Right kidney (tissue), 1 donor: ENCODE measurements around the gene FOXN4.

ENCODE experiments used
- DNase-seq: peaks from one replicate; pipeline ENCODE4 v3.0.0-alpha.2; 2016

The FOXN4 gene

DNA sequence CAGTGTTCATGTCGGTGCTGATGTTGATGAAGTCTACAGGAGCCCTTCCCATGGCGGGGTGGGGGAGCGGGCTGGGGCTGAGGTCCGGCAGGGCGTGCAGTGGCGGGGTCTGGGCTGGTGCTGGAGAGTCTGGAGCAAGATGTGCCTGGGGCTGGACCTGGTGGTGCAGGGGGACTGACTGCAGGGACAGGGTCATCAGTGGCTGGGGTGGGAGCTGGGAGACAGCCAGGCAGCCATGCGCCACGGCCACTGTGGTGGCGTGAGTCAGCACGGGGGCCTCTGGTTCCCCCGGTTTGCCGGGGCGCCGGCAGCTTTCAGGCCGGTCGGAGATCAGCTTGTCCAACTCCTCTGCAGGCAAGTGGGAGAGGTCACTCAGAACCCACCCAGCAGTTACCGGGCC lies 27.6 kb downstream of the FOXN4 start:
- DNase-seq: no peak

DNA sequence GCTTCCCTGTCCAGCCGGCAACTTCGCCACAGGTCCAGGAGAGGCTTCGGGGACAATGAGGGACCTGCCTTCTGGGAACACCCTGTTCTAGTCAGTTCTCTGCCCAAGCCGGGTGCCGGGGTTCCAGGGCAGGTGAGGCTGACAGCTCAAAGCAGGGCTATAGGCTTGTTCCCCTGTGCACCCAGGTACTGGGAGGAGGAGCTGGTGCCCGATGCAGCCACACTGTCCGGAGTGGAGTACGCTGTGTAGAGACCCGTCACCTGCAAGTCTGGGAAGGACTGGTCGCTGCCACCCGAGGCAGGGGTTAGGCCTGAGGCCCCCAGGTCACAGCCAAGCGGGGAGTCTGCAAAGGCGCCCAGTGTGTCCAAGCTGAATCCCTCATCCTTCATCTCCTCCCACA lies 29.6 kb downstream of the FOXN4 start:
- DNase-seq: no peak

DNA sequence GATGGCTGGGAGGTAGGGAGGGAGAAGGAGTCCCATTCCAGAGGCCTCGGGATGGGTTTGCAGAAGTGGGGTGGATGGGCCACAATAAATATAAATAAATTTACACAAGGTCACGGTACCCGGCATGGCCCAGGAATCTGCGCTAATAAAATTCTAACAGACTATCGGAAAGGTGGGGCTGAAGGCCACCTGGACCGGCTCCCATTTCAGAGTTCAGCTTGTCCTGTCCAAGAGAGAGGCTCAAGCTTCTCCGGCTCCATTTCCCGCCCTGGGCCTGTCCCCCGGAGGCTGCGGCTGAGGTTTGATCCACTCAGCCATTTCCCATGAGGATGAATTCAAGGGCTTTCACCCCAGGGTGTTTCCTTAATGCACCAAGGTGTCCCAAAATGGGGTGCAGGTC lies 30.2 kb downstream of the FOXN4 start:
- no peak for DNase-seq

DNA sequence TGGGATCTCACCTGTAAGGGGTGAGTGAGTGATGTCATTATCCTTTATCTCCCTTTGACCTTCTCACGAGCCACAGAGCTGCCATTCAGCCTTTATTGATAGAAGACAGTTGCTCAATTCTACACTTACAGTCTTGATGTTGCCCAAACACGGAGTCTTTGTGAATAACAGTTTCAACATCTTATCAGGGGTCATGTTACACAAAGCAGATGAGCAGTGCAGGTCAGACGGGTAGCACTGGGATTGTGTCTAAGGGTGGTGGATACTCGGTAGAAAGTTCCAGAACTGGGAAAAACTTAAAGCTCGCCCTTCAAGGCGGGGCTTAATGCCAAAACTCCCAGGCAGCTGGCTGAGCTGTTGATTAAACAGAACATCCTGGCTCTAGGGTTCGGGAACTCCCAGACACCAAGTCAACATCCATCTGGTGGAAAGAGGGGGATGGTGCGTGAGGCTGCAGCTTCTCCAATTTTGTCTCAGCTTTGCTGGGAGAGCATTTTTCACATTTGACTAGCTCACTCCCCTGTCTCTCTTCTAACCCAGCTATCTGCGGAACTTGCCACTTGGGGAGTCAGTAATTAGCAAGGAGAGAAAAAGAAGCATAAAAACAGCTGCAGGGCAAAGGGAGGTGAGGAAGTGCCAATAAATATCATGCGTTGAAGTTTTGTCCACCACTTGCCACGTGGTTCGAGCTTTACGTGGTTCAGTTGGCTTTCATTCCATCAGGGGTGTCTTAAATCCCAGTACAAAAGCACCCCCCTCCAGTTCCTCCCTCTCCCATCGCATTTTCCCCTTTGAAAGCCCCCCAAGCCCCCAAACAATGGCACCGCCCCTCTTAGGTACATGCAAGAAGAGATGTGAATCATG lies 31.0 kb downstream of the FOXN4 start:
- DNase-seq: no peak

DNA sequence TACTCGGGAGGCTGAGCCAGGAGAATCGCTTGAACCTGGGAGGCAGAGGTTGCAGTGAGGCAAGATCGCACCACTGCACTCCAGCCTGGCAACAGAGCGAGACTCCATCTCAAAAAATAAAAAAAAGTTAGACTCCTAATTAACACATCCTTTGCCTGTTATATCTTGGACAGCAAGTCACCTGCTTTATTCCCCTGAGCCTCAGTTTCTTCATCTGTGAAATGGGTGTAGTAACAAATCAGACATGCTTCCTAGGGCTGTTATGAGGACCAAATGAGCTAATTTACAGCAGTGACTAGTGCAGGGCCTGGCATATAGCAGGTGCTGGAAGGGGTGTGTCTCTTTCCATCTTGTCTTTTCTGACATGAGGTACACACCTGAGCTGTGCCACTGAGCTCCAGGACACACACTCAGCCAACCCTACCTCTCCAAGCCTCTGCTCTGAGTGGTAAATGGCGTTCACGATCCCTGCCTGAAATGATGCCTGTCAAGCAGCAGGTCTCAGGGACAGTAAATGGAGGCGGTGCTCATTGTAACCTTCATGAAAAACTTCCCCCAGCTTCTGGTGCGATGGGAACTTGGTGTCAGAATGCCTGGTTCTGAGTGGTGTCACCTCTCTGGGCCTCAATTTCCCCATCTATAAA lies 31.7 kb downstream of the FOXN4 start:
- no peak for DNase-seq

DNA sequence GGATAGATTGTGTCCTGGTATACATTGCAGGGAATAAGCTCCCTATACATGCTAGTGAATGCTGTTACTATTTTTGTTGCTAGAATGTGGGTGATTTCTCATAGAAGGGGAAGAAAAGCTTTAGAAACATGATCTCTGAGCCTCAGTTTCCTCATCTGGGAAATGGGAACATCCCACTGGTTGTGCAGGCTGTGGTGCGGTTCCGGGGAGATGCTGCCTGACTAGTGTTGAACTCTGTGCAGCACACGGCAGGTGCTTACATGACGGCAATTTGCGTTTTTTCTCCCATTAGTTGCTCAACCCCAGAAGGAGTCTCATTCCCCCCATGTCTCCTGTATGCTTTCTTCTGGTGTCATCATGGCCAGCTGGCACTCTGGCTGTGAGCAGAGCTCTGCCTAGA lies 32.9 kb downstream of the FOXN4 start:
- DNase-seq: no peak

DNA sequence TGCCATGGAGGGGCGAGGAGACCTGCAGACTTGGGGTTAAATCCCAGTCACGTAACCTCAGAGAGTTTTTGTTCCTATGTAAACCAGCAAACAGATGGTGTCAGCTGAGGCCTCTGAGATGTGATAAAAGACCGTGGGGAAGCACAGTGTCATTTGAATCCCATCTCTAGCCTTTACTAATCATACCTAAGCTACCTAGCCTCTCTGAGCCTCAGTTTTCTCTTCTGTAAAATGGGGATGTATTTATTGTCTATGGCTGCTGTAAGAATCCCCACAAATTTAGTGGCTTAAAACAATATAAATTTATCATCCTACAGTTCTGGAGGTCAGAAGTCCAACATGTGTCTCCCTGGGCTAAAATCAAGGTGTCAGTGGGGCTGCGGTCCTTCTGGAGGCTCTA lies 33.9 kb downstream of the FOXN4 start:
- no peak for DNase-seq

DNA sequence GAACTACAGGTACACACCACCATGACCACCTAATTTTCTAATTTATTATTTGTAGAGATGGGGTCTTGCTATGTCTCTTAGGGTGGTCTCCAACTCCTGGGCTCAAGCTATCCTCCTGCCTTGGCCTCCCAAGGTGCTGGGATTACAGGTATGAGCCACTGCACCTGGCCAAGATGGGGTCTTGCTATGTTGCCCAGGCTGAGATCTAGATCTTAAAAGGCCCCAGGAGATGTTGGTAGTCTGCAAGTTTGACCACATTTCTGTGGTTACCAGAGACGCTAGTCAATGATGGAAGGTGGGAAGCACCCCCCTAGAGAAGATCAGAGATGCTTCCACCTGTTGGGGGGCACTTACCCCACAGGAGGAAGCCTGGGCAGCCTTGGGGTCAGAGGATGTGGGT lies 34.7 kb downstream of the FOXN4 start:
- no peak for DNase-seq

DNA sequence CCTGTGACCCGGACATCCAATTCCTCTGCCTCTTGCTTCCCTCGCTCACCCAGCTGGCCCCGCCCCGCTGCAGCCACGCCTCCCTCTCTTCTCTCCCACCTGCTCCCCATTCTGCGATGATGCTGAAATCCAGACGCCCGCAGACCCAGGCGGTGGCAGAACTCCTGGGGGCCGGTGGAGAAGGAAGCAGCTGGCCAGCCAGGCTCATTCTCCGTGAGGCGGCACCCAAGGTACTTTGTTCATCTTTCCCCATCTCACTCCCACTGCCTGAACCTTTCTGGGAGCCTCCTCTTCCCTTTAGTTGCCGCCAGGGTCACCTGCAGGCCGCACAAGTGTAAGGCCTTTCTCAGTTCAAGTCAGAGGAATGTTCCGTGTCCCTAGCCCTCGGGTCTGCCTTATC lies 35.7 kb downstream of the FOXN4 start:
- no peak for DNase-seq

DNA sequence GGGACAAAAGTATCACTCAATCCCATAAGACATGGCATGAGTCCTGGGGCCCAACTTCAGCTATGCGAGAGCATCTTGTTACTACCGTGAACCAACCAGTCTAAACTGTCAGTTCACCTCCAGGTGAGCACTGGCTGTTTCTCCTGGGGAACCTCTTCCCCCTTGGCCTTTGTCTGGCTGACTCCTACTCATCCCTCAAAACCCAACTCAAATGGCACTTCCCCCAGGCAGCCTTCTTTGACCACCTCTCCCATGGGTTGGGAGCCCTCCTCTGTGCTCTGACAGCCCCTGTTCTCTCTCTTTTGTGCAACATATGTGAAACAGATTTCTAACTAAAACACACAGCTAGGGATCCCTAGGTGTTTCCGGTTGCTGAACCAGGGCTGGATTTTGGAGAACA lies 37.7 kb downstream of the FOXN4 start:
- no peak for DNase-seq

DNA sequence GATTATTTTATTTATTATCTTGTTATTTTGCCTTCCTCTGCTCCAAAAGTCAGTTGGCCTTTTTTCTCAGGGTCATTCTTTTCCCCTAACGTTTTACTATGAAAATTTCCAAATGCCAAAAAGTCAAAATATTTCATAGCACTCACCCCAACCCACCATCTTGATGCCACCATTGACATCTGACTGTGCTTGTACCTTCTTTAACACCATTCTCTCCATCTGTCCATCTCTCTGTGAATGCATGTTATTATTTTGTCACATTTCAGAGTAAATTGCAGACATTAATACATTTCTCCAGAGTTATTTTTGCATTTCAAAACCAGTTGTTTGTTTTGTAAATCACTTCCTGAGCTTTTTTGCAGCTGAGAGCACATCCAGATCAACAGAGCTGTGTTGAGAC lies 38.6 kb downstream of the FOXN4 start:
- no peak for DNase-seq

DNA sequence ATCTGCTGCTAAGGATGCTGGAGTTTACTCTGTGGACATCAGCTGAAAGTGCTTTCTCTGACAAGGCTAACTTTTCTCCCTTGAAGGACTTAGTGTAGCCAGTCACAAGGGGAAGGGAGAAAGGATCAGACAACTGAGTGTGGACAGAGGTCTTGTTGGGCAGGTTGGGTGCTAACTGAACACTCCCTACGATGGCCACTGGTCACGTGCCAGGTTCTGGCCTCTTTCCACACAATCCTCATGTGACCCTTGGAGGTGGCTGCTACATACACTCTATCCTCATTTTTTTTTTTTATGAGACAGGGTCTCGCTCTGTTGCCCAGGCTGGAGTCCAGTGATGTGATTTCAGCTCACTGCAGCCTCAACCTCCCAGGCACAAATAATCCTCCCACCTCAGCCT lies 39.7 kb downstream of the FOXN4 start:
- no peak for DNase-seq

DNA sequence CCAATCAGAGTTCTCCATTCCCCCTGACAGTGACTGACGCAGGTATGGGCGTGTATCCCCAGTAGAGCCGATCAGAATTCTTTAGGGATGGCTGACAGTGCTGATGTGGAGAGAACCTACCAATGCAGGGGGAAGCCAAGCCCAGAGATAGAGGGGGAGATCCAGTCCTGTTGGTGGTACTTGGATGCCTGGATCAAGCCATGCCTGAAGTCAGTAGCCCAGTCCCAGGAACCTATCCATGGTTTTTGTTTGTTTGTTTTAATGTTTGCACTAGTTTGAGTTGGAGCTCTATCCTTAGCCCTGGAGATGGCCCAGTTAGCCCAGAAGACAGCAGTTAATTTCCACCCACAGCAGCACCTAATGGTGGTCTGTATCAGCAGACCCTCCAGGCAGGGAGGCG lies 40.2 kb downstream of the FOXN4 start:
- no peak for DNase-seq

DNA sequence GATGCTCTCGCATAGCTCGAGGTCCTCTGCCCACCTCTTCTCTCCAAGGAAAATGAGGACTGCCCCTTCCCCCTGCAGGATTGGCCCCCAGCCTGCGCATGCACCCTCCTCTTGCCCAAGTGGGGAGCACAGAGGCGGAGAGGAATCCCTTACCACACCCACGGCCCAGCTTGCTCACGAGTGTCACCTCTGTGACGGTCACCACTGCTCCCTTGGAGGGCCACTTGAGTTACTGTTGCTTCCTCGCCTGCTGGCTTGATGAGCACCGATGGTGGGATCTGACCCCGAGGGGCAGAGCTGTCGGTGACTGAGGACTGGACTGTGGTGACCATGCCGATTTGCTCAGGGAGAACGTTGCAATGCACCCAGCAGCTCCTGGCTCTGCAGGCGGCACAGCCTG lies 41.7 kb downstream of the FOXN4 start:
- DNase-seq: no peak

DNA sequence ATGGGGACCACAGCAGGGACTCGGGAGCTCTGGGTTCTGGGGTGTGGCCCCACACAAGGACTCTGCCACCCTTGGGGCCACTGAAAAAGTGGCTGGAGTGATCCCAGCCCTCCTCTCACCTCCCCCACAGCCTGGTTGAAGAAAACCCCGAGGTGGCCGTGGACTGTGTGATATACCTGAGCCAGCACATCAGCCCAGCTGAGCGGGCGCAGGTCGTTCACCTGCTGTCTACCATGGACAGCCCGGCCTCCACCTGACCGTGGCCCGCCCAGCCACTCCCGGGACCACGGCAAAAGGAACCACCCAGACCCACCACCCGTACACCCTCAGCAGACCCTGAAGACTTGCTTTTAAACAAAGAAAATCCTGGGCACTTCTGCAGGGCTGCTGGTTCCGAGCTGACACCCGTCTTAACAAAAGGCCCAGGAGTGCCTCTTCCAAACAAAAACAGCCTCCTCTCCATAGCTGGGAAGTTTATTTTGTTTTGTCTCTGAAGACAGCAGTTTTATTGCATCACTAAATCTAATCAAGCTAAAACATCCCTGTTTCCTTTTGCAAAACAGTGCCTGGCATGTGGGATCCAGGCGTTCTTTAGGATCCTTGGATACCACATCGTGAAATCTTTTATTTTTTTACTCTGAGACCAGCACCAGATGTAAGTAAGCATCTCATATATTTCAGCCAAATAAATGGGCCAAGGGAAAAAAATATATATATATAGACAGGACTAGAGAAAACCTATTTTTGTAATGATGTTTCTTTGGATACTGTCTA lies 42.8 kb downstream of the FOXN4 start:
- no peak for DNase-seq

DNA sequence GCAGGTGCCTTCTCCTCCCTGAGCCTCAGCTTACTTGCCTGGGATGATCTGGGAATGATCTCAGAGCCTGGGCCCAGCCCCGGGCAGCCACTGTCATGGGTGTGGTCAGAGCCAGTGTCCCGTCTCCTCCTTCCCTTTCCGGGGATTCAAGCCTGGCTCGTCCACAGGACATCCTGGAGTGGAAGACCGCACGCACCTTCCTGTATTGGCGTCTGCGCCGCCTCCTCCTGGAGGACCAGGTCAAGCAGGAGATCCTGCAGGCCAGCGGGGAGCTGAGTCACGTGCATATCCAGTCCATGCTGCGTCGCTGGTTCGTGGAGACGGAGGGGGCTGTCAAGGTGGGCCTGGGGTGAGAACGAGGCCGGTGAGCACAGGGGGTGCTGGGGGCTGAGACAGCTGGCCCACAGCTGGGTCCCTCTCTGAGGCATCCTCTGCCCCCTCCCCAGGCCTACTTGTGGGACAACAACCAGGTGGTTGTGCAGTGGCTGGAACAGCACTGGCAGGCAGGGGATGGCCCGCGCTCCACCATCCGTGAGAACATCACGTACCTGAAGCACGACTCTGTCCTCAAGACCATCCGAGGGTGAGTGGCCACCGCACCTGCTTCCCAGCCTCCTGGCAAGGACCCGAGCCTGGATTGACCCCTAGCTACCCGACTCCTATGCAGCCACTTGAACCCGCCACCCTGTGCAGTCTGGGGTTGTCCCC lies 44.0 kb downstream of the FOXN4 start:
- no peak for DNase-seq

DNA sequence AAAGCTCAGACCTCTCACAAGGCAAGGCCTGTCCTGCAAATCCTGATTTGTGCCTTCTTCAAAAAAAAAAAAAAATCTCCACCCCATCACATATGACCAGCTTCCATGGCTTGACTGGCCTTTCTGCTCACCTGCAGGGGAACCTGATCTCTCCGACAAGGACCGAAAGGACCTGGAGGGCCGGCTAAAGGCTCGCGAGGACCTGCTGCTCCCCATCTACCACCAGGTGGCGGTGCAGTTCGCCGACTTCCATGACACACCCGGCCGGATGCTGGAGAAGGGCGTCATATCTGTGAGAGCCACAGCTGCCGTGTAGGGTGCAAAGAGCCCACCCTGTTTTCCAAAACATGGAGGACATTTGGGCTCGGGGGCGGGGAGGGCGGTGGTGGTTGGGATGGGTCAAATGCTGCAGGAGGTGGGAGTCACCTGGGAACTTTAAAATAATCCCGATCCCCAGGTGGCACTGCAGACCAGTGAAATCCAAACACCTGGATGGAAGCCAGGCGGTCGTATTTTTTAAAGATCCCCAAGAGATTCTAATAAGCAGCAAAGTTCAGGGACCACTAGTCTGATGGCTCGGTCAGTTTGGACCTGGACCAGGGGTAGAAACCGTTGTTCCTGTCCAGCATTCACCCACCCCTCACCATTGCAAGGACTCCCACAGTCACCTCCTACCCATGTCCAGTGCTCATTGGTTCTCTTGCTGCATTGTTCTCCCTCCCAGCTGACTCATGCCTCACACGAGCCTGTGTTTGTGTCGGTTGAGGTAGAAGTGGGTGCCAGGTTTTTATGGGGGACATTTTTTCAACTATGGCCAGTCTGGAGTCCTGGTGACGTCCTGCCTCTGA lies 44.8 kb downstream of the FOXN4 start:
- peak; percentile 49 for DNase-seq

DNA sequence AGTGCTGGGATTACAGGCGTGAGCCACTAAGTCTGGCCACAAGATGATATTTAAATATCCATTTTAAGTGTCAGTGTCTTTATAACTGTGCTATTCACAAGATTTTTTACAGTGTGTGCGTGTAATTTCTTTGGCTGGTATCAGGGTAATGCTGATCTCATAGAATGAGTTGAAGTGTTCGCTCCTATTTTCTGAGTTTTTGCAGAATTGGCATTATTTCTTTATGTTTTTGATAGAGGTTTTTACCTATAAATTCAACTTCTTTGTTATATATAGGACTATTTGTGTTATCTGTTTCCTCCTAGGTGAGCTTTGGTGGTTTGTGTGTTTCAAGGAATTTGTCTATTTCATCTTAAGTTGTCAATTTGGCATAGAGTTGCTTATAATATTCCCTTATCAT lies 45.6 kb downstream of the FOXN4 start:
- no peak for DNase-seq

DNA sequence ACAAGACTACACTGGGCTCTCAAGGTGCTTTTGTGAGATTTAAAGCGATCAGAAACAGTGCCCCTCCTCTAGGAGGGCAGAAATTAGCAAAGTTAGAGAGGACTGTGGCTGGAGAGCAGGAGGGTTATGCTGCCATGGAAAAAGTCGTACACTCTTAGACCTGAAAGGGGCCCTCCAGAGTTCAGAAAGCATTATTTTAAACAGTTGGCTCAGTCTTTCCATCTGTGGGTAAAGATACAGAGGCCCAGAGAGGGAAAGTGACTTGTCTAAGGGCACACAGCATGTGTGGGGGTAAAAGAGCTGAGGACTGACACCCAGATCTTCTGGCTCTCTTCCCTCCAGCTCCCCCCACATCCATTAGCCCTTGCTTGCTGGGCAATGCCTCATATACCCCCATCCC lies 47.1 kb downstream of the FOXN4 start:
- no peak for DNase-seq

DNA sequence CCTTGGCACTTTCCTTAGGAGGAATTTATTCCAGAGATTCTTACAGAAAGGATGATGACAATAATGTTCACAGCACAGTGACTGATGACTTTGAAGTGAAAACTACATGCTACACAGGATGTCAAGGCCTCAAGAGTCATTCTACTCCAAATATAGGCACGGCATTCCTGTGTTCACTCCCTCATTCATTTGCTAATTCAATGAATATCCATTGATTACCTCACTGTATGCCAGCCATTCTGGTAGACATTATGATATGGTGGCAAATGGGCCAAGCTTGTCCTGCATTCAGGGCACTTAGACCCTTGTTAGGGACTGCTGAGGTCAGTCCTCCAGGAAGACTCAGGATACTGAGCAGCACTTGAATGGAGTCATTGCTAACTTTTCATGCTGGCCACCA lies 48.0 kb downstream of the FOXN4 start:
- no peak for DNase-seq

DNA sequence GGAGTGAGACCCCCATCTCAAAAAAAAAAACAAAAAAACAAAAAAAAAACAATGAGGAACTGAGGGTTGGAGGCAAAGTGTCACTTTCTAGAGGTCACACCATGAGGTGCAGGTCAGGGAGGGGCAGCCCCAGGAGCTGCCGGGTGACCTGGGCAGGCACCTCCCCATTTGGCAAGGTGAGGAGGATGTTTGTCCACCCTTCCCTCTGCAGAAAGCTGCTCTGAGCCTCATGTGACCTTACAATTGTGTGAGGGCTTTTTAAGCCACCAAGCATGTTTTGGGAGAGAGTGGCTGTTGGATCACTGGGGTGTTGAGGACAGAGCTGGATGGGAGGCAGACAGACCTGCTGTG lies 49.6 kb downstream of the FOXN4 start:
- DNase-seq: no peak
